HK-2 (cell line): ENCODE data around the gene CDC42EP2.

Experiments used
- DNase-seq: peaks from one replicate; pipeline ENCODE4 v3.0.0-alpha.2; 2018; ENCODE audit not compliant: unreplicated experiment

CDC42EP2 gene

GRCh38 chr11:65314501-65315203 is at the start of gene CDC42EP2:
TSS of gene CDC42EP2 (plus strand) at chr11:65314866. CDS start at chr11:65320899, 6,033 bp downstream.
- peak; percentile 80 for DNase-seq

- DNase-seq = no peak
Measured at GRCh38 chr11:65266210-65266609, 48.5 kb upstream of the CDC42EP2 start.

- DNase-seq = peak; percentile 58
Measured at GRCh38 chr11:65274735-65275682, 39.7 kb upstream of the CDC42EP2 start.

- no peak for DNase-seq
Measured at GRCh38 chr11:65275906-65276305, 38.8 kb upstream of the CDC42EP2 start.

GRCh38 chr11:65277631-65278277 is 36.9 kb upstream of the CDC42EP2 start:
- DNase-seq = no peak

- no peak for DNase-seq
Measured at GRCh38 chr11:65278356-65278755, 36.3 kb upstream of the CDC42EP2 start.

- no peak for DNase-seq
Measured at GRCh38 chr11:65279279-65279678, 35.4 kb upstream of the CDC42EP2 start.

- DNase-seq = peak; percentile 61
Measured at GRCh38 chr11:65279741-65280440, 34.8 kb upstream of the CDC42EP2 start.

- DNase-seq = no peak
Measured at GRCh38 chr11:65280646-65281045, 34.0 kb upstream of the CDC42EP2 start.

GRCh38 chr11:65286686-65287085 is 28.0 kb upstream of the CDC42EP2 start:
- DNase-seq = no peak

- no peak for DNase-seq
Measured at GRCh38 chr11:65287601-65288000, 27.1 kb upstream of the CDC42EP2 start.

- DNase-seq = no peak
Measured at GRCh38 chr11:65288706-65289536, 25.7 kb upstream of the CDC42EP2 start.

- DNase-seq = no peak
Measured at GRCh38 chr11:65290448-65291165, 24.1 kb upstream of the CDC42EP2 start.

- no peak for DNase-seq
Measured at GRCh38 chr11:65291613-65292012, 23.1 kb upstream of the CDC42EP2 start.

- no peak for DNase-seq
Measured at GRCh38 chr11:65292890-65293289, 21.8 kb upstream of the CDC42EP2 start.

GRCh38 chr11:65293909-65294381 is 20.7 kb upstream of the CDC42EP2 start:
- no peak for DNase-seq

GRCh38 chr11:65295001-65295400 is 19.7 kb upstream of the CDC42EP2 start:
- DNase-seq = no peak

GRCh38 chr11:65295571-65296341 is 18.9 kb upstream of the CDC42EP2 start:
- DNase-seq = no peak

GRCh38 chr11:65297026-65297672 is 17.5 kb upstream of the CDC42EP2 start:
- no peak for DNase-seq
